Osteocyte (in vitro differentiated cells): ENCODE results near the gene KAZN. TPM values are rescaled to one million over a fixed set of nuclear protein-coding genes. Genes with fewer than 3 reads are reported as not detected.

Experiments used
- DNase-seq: peaks from one replicate; pipeline ENCODE4 v3.0.0; 2021; ENCODE audit warnings: mixed read lengths; ENCODE audit not compliant: unreplicated experiment; ENCODE audit errors: extremely low spot score
- H3K27ac Mint-ChIP-seq: one replicate; pipeline ENCODE4 v1.8.0; 2021; ENCODE audit warnings: mild to moderate bottlenecking, mixed read lengths; ENCODE audit not compliant: unreplicated experiment
- H3K27me3 Mint-ChIP-seq: one replicate; pipeline ENCODE4 v1.8.0; 2021; ENCODE audit warnings: mixed read lengths; ENCODE audit not compliant: unreplicated experiment
- H3K36me3 Mint-ChIP-seq: one replicate; pipeline ENCODE4 v1.8.0; 2021; ENCODE audit warnings: mixed read lengths; ENCODE audit not compliant: unreplicated experiment
- H3K4me1 Mint-ChIP-seq: one replicate; pipeline ENCODE4 v1.8.0; 2021; ENCODE audit warnings: mixed read lengths; ENCODE audit not compliant: unreplicated experiment
- H3K4me3 Mint-ChIP-seq: one replicate; pipeline ENCODE4 v1.8.0; 2021; ENCODE audit warnings: mild to moderate bottlenecking, moderate library complexity, mixed read lengths; ENCODE audit not compliant: unreplicated experiment
- H3K9me3 Mint-ChIP-seq: one replicate; pipeline ENCODE4 v1.8.0; 2021; ENCODE audit warnings: mixed read lengths; ENCODE audit not compliant: unreplicated experiment
- CTCF ChIP-seq: fragments of 200-600 bp; sonication (generic); IDR thresholded peaks from 2 replicates; pipeline ENCODE4 v1.5.0; 2021; ENCODE audit warnings: antibody characterized with exemption, mild to moderate bottlenecking, moderate library complexity
- total RNA-seq: library from RNA; stranded (reverse); gene quantifications from 2 replicates; pipeline ENCODE4 v1.2.1, GENCODE V29; 2021

KAZN gene
- total RNA-seq, 1 donor from 2014 or later: 47.1 TPM

DNA sequence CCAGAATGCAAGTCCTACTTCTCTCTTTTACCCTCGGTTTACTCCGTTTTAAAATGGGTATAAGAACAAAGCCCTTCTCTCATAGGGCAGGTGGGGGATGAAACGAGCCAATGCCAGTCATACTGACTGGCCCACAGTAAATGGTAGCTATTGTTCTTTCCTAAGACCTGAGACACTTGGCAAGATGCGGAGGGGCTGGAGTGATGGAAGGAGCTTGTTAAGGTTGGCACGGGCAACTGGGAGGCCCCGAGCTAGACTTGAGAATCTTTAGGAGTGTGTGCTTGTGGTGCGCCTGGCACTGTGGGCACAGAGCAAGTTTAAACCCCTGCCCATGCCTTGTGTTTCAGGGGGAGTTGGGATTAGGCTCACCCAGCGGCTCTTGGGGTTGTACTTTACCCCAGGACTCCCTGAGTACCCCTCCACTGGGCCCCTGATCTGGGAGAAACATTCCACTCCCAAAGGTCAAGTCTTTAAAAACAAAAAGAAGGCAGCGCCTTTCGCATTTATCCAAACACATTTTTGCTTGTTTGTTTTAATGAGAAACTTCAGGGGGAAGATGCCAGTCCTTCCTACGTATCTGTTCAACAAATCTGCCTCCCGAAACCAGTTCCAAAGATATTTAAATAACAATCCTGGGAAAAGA, 314.5 kb downstream of the KAZN start:
- Mint-ChIP-seq H3K4me3 (no peak overlapping the region), H3K9me3 (no peaks in the 10 kb centered on the region), H3K27ac (peak overlapping the region; percentile 69), H3K4me1 (peaks cover 38% of the 10 kb centered on the region), H3K27me3 (no peaks in the 10 kb centered on the region), H3K36me3 (no peaks in the 10 kb centered on the region)
- no peak for TF ChIP-seq CTCF
- no peak for DNase-seq

- H3K27me3 Mint-ChIP-seq: no peaks in the 10 kb centered on the region
- no peak for TF ChIP-seq CTCF
- H3K27ac Mint-ChIP-seq: no peak overlapping the region
- no peak for DNase-seq
- no peak overlapping the region for H3K4me3 Mint-ChIP-seq
- H3K9me3 Mint-ChIP-seq: no peaks in the 10 kb centered on the region
- peaks cover 38% of the 10 kb centered on the region for H3K4me1 Mint-ChIP-seq
- H3K36me3 Mint-ChIP-seq: no peaks in the 10 kb centered on the region
Measured at GRCh38 chr1:14913482-14914177, 315.1 kb downstream of the KAZN start.

GRCh38 chr1:14914351-14914988, 316.0 kb downstream of the KAZN start:
- TF ChIP-seq CTCF: no peak
- no peaks in the 10 kb centered on the region for H3K27me3 Mint-ChIP-seq
- H3K4me3 Mint-ChIP-seq: no peak overlapping the region
- H3K36me3 Mint-ChIP-seq: no peaks in the 10 kb centered on the region
- H3K4me1 Mint-ChIP-seq: peaks cover 38% of the 10 kb centered on the region
- DNase-seq: no peak
- H3K27ac Mint-ChIP-seq: no peak overlapping the region
- no peaks in the 10 kb centered on the region for H3K9me3 Mint-ChIP-seq

DNA sequence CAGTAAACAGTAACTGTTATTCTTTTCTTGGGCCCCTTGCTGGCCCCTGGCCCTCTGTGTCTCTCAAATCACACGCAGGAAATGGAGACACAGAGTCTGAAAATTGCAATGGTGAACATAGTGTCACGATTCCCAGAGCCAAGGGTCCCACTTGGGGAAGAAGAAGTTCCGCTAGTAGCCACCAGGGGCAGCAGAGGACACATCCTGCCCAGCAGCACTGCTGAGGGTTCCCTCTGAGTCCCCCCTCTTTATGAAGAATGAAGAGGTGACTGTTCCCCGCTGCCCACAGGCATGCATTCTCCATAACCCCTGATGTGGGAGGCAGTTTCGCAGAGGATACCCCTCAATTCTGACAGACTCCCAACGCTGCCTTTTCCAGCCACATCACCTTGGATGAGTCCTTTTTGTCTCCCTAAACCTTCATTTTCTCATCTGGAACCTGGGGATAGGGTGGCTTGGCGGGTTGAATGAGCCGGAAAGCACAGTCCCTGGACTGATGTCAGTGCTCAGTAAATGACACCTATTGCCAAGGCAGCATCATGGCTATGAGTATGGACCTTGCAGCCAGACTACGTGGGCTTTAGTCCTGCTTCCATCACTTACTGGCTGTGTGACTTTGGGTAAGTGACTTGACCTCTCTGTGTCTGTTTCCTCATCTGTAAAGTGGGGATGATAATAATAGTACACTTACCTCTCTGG, 317.0 kb downstream of the KAZN start:
- DNase-seq: no peak
- Mint-ChIP-seq H3K27ac (no peak overlapping the region), H3K9me3 (no peaks in the 10 kb centered on the region), H3K4me3 (no peak overlapping the region), H3K4me1 (peaks cover 32% of the 10 kb centered on the region), H3K36me3 (no peaks in the 10 kb centered on the region), H3K27me3 (no peaks in the 10 kb centered on the region)
- TF ChIP-seq CTCF: peak; percentile 92

DNA sequence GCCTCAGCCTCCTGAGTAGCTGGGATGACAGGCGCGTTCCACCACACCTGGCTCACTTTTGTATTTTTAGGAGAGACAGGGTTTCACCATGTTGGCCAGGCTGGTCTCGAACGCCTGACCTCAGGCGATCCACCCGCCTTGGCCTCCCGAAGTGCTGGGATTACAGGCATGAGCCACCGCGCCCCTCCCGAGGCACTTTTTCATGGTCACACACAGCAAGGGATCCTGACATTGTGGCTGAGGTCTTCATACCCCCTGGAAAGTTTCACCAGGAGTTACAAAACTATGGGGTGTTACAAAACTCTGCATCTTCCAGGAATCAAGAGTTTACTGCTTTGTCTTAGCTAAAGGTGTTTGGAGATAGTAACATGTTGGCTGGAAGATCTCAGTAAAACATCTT, 320.8 kb downstream of the KAZN start:
- Mint-ChIP-seq H3K4me1 (peaks cover 10% of the 10 kb centered on the region), H3K27ac (no peak overlapping the region), H3K27me3 (no peaks in the 10 kb centered on the region), H3K9me3 (no peaks in the 10 kb centered on the region), H3K36me3 (no peaks in the 10 kb centered on the region), H3K4me3 (no peak overlapping the region)
- no peak for DNase-seq
- TF ChIP-seq CTCF: no peak
